SIG-M5 treated with dmso at 0.1 percent for 504 hours (cell line): ENCODE measurements around the gene KIF4A.
"Not testable (repeated sequence)": the region's sequence is repeated elsewhere in the genome, so short reads cannot be mapped to it uniquely, and the experiment has no call there.

ENCODE experiments used
- DNase-seq: peaks from one replicate; lab custom pipeline; 2025; ENCODE audit not compliant: unreplicated experiment; lab: John Stamatoyannopoulos, UW

Gene KIF4A

GRCh38 chrX:70289168-70289792, 624 bp upstream of the KIF4A start:
- DNase-seq: no peak

- DNase-seq: no peak
Measured at GRCh38 chrX:70292788-70293187, 2.9 kb downstream of the KIF4A start.

DNA sequence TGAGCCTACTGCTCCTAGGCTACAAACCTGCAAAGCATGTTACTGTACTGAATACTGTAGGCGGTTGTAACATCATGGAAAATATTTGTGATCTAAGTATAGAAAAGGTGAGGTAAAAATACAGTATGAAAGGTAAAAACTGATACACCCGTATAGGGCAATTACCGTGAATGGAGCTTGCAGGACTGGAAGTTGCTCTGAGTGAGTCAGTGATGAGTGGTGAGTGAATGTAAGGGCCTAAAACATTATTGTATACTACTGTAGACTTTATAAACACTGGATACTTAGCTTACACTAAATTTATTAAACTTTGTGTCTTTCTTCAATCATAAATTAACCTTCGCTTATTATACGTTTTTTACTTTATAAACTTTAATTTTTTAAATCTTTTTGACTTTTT, 3.7 kb downstream of the KIF4A start:
- DNase-seq: no peak

- DNase-seq: no peak
Measured at GRCh38 chrX:70301716-70302115, 11.8 kb downstream of the KIF4A start.

- DNase-seq: no peak
Measured at GRCh38 chrX:70313503-70313902, 23.6 kb downstream of the KIF4A start.

GRCh38 chrX:70322784-70323183, 32.9 kb downstream of the KIF4A start:
- DNase-seq: no peak

DNA sequence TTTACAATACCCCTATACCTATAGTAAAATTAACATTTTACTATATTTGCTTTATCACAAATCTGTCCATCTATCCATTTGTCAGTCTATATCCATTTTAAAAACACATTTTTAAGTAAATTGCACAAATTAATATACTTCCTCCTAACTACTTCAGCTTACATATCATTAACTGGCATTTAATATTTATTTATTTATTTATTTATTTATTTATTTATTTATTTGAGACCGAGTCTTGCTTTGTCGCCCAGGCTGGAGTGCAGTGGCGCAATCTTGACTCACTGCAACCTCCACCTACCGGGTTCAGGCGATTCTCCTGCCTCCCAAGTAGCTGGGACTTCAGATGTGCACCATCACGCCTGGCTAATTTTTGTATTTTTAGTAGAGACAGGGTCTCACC, 33.7 kb downstream of the KIF4A start:
- not testable (repeated sequence) for DNase-seq

DNA sequence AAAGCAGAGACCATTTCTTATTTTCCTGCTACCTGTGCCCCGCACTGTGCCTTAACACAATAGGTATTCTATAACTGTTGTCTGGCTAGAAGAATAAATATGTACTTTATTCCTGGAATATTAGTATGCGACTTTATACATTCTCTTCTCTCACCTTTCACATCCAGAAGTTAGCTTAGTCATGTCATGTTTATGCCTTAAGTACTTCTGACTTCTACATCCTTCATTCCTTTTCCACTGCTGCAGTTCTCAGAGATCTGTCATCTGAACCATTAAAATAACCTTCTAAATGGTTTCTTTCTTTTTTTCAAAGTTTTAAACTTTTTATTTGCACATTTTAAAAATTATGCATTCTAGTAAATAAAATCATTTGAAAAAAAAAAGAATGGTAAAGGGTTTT, 34.4 kb downstream of the KIF4A start:
- DNase-seq: no peak

GRCh38 chrX:70331161-70331560, 41.3 kb downstream of the KIF4A start:
- no peak for DNase-seq

GRCh38 chrX:70332600-70332999, 42.7 kb downstream of the KIF4A start:
- no peak for DNase-seq

DNA sequence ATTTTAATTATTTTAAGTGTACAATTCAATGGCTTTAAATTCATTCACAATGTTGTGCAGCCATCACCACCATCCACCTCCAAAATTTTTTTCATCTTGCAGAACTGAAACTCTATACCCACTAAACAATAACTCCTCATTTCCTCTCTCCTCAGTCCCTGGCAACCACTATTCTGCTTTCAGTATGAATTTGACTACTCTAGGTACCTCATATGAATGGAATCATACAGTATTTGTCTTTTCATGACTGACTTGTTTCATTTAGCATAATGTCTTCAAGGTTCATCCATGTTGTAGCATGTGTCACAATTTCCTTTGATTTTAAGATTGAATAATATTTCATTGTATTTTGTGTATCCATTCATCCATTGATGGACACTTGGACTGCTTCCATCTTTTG, 46.9 kb downstream of the KIF4A start:
- DNase-seq: peak; percentile 21

DNA sequence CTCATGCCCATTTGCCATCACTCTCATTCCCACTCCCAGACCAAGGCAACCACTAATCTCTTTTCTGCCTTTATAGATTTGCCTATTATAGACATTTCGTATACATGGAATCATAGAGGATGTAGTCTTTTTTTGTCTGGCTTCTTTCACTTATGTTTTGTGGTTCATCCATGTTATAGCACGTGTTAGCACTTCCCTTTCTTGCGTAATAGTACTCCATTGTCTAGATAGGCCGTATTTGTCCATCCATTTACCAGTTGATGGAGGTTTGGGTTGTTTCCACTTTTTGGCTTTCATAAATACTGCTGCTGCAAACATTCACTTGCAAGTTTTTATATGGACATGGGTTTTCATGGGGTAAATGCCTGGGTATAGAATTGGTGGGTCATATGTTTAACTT, 48.4 kb downstream of the KIF4A start:
- peak; percentile 63 for DNase-seq

DNA sequence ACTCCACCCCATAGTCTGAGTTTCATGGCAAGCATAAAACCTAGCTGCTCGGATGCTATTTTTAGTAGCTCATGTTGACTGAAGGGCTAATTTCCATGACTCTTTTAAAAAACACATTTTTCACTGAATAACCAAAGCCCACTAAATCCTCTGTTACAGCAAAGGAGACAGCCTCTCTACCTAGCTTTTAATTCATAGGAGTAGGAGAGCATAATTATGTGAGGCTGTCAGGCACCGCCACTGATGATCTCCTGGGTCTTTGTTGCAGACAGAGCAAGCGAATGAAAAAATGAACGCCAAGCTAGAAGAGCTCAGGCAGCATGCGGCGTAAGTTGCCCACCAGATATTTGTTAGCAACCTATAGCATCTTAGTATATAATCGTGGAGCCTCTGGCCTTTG, 53.5 kb downstream of the KIF4A start:
- no peak for DNase-seq

GRCh38 chrX:70346418-70347070, 56.6 kb downstream of the KIF4A start:
- DNase-seq: no peak

GRCh38 chrX:70348825-70349224, 58.9 kb downstream of the KIF4A start:
- DNase-seq: not testable (repeated sequence)

- DNase-seq: not testable (repeated sequence)
Measured at GRCh38 chrX:70349367-70350125, 59.6 kb downstream of the KIF4A start.

DNA sequence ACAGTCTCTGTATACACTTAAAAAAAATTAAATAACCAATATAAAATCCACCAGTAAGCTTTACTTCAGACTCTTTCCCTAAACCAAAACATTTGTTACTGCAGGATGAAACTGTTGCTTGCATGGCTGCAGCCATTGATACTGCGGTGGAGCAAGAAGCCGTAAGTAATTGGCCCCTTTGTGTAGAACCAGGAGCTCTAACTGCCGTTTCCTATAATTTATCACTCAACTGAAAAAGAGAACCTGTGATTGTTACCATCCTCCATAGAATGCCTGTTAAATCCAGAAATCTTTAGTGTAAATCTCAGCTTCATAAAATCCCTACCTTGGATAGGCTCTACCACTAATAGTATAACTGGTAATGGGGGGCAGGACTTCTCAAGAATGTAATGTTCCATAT, 62.6 kb downstream of the KIF4A start:
- DNase-seq: no peak

- no peak for DNase-seq
Measured at GRCh38 chrX:70353514-70353913, 63.6 kb downstream of the KIF4A start.

DNA sequence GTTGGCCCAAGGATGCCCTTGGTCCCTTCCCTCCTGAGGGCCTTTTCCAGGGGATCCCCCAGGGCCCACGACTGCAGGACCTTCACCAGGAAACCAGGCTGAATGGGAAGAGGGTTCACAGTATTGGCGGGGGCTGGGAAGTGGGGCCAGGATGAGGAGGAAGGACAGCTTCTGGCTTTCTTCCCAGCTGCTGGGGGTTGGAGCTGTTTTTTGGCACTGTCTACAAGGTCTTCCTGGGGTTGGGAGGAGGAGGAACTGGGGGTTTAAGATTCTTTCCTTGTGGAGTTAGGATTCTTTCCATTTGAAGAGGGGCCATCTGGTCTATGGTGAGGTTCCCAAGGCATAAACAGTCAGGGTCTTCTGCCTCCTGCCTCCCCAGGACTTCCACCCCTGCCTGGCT, 64.8 kb downstream of the KIF4A start:
- DNase-seq: no peak

- DNase-seq: no peak
Measured at GRCh38 chrX:70359458-70359857, 69.6 kb downstream of the KIF4A start.

- DNase-seq: no peak
Measured at GRCh38 chrX:70360366-70360765, 70.5 kb downstream of the KIF4A start.

DNA sequence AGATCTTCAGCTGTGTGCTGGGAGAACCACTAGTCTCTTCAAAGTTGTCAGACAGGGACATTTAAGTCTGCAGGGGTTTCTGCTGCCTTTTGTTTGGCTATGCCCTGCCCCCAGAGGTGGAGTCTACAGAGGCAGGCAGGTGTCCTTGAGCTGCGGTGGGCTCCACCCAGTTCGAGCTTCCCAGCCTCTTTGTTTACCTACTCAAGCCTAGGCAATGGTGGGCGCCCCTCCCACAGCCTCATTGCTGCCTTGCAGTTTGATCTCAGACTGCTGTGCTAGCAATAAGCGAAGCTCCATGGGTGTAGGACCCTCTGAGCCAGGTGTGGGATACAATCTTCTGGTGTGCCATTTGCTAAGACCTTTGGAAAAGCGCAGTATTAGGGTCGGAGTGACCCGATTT, 78.8 kb downstream of the KIF4A start:
- DNase-seq: not testable (repeated sequence)
